GM23338 (cell line): Measurements from ENCODE around the gene ARF5. TPM values are rescaled to one million over a fixed set of nuclear protein-coding genes. Genes with fewer than 3 reads are reported as not detected.
A peak's percentile ranks its signal among the peaks of the same experiment; 100 is the strongest.

Experiments
- ATAC-seq: fragments of 200-7000 bp; cut with Tn5 transposase; 3 replicates; pipeline ENCODE4 v1.9.1; 2020
- DNase-seq: peaks from one replicate; pipeline ENCODE4 v3.0.0-alpha.2; 2015; ENCODE audit warnings: low spot score
- H2AFZ ChIP-seq: fragments of 200-600 bp; sonication (generic); 2 replicates; pipeline ENCODE4 v1.8.0; 2016; ENCODE audit warnings: antibody characterized with exemption, mild to moderate bottlenecking, moderate library complexity
- H3F3A ChIP-seq: fragments of 200-600 bp; sonication (generic); replicated peaks from 2 replicates; pipeline ENCODE4 v1.8.0; 2017; ENCODE audit warnings: antibody characterized with exemption, mixed run types, low read depth
- H3K27ac ChIP-seq: fragments of 200-600 bp; sonication (generic); 2 replicates; pipeline ENCODE4 v1.6.1; 2016; ENCODE audit warnings: low read depth
- H3K27me3 ChIP-seq: fragments of 200-600 bp; sonication (generic); 2 replicates; pipeline ENCODE4 v1.8.0; 2016; ENCODE audit warnings: mild to moderate bottlenecking, mixed run types, moderate library complexity; ENCODE audit not compliant: insufficient read depth
- H3K36me3 ChIP-seq: fragments of 200-600 bp; sonication (generic); 2 replicates; pipeline ENCODE4 v1.8.0; 2016; ENCODE audit warnings: mild to moderate bottlenecking; ENCODE audit not compliant: insufficient read depth
- H3K4me1 ChIP-seq: fragments of 200-600 bp; sonication (generic); 2 replicates; pipeline ENCODE4 v1.8.0; 2016; ENCODE audit warnings: mild to moderate bottlenecking, moderate library complexity; ENCODE audit not compliant: insufficient read depth
- H3K4me2 ChIP-seq: fragments of 200-600 bp; sonication (generic); 2 replicates; pipeline ENCODE4 v1.7.1; 2017; ENCODE audit warnings: mixed run types
- H3K4me3 ChIP-seq: fragments of 200-600 bp; sonication (generic); 2 replicates; pipeline ENCODE4 v1.6.1; 2016; ENCODE audit warnings: mixed run types
- H3K79me2 ChIP-seq: fragments of 200-600 bp; sonication (generic); replicated peaks from 2 replicates; pipeline ENCODE4 v1.8.0; 2017; ENCODE audit warnings: mild to moderate bottlenecking; ENCODE audit not compliant: insufficient read depth
- H3K9me2 ChIP-seq: fragments of 200-600 bp; sonication (generic); 2 replicates; pipeline ENCODE4 v1.8.0; 2017; ENCODE audit not compliant: insufficient read depth
- H4K20me1 ChIP-seq: fragments of 200-600 bp; sonication (generic); replicated peaks from 2 replicates; pipeline ENCODE4 v1.8.0; 2017; ENCODE audit warnings: mild to moderate bottlenecking; ENCODE audit not compliant: insufficient read depth
- H3K27ac Mint-ChIP-seq: 2 replicates; pipeline ENCODE4 v1.8.0; 2020; ENCODE audit warnings: inconsistent platforms, mild to moderate bottlenecking, moderate library complexity, mixed read lengths
- H3K27me3 Mint-ChIP-seq: 3 replicates; pipeline ENCODE4 v1.8.0; 2022; ENCODE audit warnings: low read depth, mild to moderate bottlenecking, moderate library complexity, mixed read lengths, inconsistent platforms; ENCODE audit not compliant: insufficient read depth, poor library complexity
- H3K36me3 Mint-ChIP-seq: 3 replicates; pipeline ENCODE4 v1.8.0; 2021; ENCODE audit warnings: low read depth, mild to moderate bottlenecking, inconsistent platforms, moderate library complexity, mixed read lengths
- H3K4me1 Mint-ChIP-seq: 3 replicates; pipeline ENCODE4 v1.8.0; 2020; ENCODE audit warnings: mild to moderate bottlenecking, inconsistent platforms, mixed read lengths
- H3K4me3 Mint-ChIP-seq: 3 replicates; pipeline ENCODE4 v1.8.0; 2021; ENCODE audit warnings: moderate library complexity, mild to moderate bottlenecking, inconsistent platforms, mixed read lengths
- H3K9me3 Mint-ChIP-seq: 3 replicates; pipeline ENCODE4 v1.8.0; 2020; ENCODE audit warnings: moderate library complexity, mild to moderate bottlenecking, inconsistent platforms, mixed read lengths
- EZH2phosphoT487 ChIP-seq: fragments of 200-600 bp; sonication (generic); IDR thresholded peaks from one replicate; pipeline ENCODE4 v1.8.1; 2018; ENCODE audit warnings: antibody characterized with exemption; ENCODE audit not compliant: unreplicated experiment
- POLR2AphosphoS5 ChIP-seq: IDR thresholded peaks from 2 replicates; pipeline ENCODE4 v1.6.1; 2016; ENCODE audit warnings: antibody characterized with exemption, low read depth
- STAT1 ChIP-seq: IDR thresholded peaks from one replicate; pipeline ENCODE4 v1.6.1; 2016; ENCODE audit warnings: antibody characterized with exemption; ENCODE audit not compliant: unreplicated experiment
- ZNF331 ChIP-seq: fragments of 250-450 bp; sonication (Bioruptor Pico); IDR thresholded peaks from 2 replicates; pipeline ENCODE4 v1.5.0; 2020; ENCODE audit warnings: low read depth, mild to moderate bottlenecking, moderate library complexity
- polyA plus RNA-seq: library from polyadenylated mRNA; unstranded; fragments of >200 nt; fragmentation: Nextera tagmentation; extraction: Ambion mirVana; gene quantifications from 2 replicates; pipeline ENCODE4 v1.2.1, GENCODE V29; 2016
- total RNA-seq: library from RNA; depleted of rRNA; stranded (reverse); fragments of >200 nt; shearing (Covaris generic); gene quantifications from 2 replicates; pipeline ENCODE4 v1.2.3, GENCODE V29; 2014
- TF ChIP-seq, protein P1 (sequence below), 2 experiments: fragments of 200-600 bp in 1 of 2; sonication (generic) in 1 of 2; conservative IDR thresholded peaks; 2 replicates each; pipeline versions ENCODE4 v1.5.1 to v1.6.1; 2016 to 2017; ENCODE audit warnings: antibody characterized with exemption in 2 of 2, low read depth in 2 of 2, mild to moderate bottlenecking in 2 of 2, moderate library complexity in 1 of 2
- TF ChIP-seq, protein P2 (sequence below): IDR thresholded peaks from 2 replicates; pipeline ENCODE4 v1.6.1; 2016; ENCODE audit warnings: antibody characterized with exemption

The ARF5 gene
- total and polyA plus RNA-seq, 2 experiments from 2014 or later = 196 to 201 TPM

DNA sequence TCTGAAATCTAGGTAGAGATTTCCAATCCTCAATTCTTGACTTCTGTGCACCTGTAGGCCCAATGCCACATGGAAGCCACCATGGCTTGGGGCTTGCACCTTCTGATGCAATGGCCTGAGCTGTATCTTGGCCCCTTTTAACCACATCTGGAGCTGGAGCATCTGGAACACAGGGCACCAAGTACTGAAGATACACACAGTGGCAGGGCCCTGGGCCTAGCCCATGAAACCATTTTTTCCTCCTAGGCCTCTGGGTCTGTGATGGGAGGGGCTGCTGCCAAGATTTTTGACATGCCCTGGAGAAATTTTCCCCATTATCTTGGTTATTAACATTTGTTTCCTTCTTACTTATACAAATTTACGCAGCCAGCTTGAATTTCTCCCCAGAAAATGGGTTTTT, 41.9 kb upstream of the ARF5 start:
- H3F3A ChIP-seq = no peaks in the 10 kb centered on the region
- H3K36me3 ChIP-seq = no peaks in the 10 kb centered on the region; the same call in 1 of the 2 replicates
- Mint-ChIP-seq H3K4me3 (no peak overlapping the region), H3K27me3 (no peaks in the 10 kb centered on the region), H3K9me3 (peaks cover 37% of the 10 kb centered on the region), H3K4me1 (no peaks in the 10 kb centered on the region), H3K27ac (no peak overlapping the region), H3K36me3 (peaks cover 3% of the 10 kb centered on the region)
- no peak overlapping the region for H3K4me3 ChIP-seq
- TF ChIP-seq ZNF331 (no peak), POLR2AphosphoS5 (no peak), STAT1 (no peak), EZH2phosphoT487 (no peak)
- TF ChIP-seq, protein P1, sequence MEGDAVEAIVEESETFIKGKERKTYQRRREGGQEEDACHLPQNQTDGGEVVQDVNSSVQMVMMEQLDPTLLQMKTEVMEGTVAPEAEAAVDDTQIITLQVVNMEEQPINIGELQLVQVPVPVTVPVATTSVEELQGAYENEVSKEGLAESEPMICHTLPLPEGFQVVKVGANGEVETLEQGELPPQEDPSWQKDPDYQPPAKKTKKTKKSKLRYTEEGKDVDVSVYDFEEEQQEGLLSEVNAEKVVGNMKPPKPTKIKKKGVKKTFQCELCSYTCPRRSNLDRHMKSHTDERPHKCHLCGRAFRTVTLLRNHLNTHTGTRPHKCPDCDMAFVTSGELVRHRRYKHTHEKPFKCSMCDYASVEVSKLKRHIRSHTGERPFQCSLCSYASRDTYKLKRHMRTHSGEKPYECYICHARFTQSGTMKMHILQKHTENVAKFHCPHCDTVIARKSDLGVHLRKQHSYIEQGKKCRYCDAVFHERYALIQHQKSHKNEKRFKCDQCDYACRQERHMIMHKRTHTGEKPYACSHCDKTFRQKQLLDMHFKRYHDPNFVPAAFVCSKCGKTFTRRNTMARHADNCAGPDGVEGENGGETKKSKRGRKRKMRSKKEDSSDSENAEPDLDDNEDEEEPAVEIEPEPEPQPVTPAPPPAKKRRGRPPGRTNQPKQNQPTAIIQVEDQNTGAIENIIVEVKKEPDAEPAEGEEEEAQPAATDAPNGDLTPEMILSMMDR (conservative IDR thresholded peaks at IDR 0.05; ENCODE audit: low read depth in 2 of 2) = no peak
- TF ChIP-seq, protein P2, sequence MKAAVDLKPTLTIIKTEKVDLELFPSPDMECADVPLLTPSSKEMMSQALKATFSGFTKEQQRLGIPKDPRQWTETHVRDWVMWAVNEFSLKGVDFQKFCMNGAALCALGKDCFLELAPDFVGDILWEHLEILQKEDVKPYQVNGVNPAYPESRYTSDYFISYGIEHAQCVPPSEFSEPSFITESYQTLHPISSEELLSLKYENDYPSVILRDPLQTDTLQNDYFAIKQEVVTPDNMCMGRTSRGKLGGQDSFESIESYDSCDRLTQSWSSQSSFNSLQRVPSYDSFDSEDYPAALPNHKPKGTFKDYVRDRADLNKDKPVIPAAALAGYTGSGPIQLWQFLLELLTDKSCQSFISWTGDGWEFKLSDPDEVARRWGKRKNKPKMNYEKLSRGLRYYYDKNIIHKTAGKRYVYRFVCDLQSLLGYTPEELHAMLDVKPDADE = no peak
- no peaks in the 10 kb centered on the region for H3K27me3 ChIP-seq
- no peaks in the 10 kb centered on the region for H3K9me2 ChIP-seq
- no peak overlapping the region for H2AFZ ChIP-seq
- H3K4me2 ChIP-seq = no peak overlapping the region
- no peak for DNase-seq
- no peaks in the 10 kb centered on the region for H4K20me1 ChIP-seq
- no peaks in the 10 kb centered on the region for H3K4me1 ChIP-seq
- no peaks in the 10 kb centered on the region for H3K79me2 ChIP-seq
- H3K27ac ChIP-seq = no peak overlapping the region
- ATAC-seq = no peak

DNA sequence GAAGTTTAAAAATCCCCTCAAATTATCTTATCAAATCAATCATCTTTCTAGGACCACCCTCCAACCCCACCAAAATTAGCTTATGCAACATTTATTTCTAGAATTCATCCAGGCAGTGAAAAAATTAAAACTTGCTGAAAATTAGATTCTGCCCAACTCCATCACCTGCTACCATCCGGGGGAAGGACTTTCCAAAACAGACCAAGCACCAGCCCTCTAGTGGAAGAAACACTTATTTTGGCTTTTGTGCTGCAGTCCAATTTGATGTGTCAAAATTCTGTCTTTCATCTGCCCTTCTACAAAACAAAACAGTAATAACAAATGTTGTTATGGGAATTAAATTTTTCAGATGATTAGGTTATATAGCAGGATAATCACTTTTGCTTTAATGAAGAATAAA, 38.0 kb upstream of the ARF5 start:
- Histone ChIP-seq H3K9me2 (no peaks in the 10 kb centered on the region), H3K4me2 (no peak overlapping the region), H3F3A (no peaks in the 10 kb centered on the region), H3K4me3 (no peak overlapping the region), H2AFZ (no peak overlapping the region), H3K36me3 (no peaks in the 10 kb centered on the region; the same call in 1 of the 2 replicates), H4K20me1 (no peaks in the 10 kb centered on the region), H3K27ac (no peak overlapping the region), H3K4me1 (no peaks in the 10 kb centered on the region), H3K27me3 (no peaks in the 10 kb centered on the region), H3K79me2 (no peaks in the 10 kb centered on the region)
- peaks cover 3% of the 10 kb centered on the region for H3K36me3 Mint-ChIP-seq
- H3K4me3 Mint-ChIP-seq = no peak overlapping the region
- H3K27me3 Mint-ChIP-seq = peaks cover 3% of the 10 kb centered on the region
- no peak overlapping the region for H3K27ac Mint-ChIP-seq
- H3K4me1 Mint-ChIP-seq = no peaks in the 10 kb centered on the region
- no peak for TF ChIP-seq EZH2phosphoT487
- TF ChIP-seq, protein P1 (conservative IDR thresholded peaks at IDR 0.05; ENCODE audit: low read depth in 2 of 2) = peak; percentile 35 to 42; a peak in 3 of 4 replicates
- H3K9me3 Mint-ChIP-seq = peaks cover 25% of the 10 kb centered on the region
- ATAC-seq (no peak), DNase-seq (peak; percentile 27)
